DMS153 (cell line): Measurements from ENCODE around the gene DMD.

Source experiments
- DNase-seq: peaks from one replicate; lab custom pipeline; 2025; lab: John Stamatoyannopoulos, UW

DMD gene

DNA sequence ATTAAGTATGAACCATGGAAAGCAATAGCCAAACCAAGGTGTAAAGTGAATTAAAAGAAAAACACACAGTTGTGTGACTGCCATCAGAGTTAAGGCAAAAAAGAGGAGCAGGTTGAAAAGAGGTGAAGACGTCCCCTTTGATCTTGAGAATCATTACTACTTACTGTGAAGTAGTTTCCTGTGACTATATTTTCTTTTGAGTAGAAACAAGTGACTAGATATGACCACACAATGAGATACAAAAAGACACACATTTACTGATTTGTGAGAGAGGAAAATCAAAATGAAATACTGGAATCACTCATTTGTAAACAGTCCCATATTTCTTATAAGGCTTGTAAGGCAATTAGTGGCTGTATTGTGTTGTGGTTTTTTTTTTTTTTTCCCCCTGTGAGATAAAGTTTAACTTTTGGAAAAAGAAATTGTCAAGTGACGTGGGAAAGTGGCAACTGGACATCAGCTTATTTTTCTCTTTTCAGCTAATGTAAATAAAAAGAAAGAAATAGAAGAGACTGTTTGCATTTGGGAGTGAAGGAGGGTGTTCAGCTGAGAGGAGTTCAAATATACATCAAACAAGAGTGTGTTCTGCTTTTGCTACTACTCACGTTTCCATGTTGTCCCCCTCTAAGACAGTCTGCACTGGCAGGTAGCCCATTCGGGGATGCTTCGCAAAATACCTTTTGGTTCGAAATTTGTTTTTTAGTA is 2033.1 kb downstream of the DMD start:
- DNase-seq = no peak

- DNase-seq = no peak
Observed at GRCh38 chrX:31170792-31171191, 2040.6 kb downstream of the DMD start.

DNA sequence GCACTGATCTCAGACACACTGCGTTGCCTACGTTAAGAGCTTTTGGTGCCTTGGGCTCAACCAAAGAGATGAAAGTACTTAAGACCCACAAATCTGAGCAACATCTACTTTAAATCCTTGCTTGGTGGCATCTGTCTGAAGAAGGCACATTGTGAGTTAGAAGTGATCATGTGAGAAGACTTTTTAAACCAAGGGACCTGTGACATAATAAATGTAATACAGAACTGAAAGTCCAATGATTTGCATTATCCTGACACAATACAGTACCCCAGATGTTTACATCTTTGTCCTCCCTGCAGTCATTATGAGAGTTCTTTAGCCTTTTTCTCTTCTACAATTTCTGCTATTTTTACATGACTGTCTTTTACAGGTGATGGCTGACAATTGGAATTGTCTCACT is 2042.8 kb downstream of the DMD start:
- no peak for DNase-seq

DNA sequence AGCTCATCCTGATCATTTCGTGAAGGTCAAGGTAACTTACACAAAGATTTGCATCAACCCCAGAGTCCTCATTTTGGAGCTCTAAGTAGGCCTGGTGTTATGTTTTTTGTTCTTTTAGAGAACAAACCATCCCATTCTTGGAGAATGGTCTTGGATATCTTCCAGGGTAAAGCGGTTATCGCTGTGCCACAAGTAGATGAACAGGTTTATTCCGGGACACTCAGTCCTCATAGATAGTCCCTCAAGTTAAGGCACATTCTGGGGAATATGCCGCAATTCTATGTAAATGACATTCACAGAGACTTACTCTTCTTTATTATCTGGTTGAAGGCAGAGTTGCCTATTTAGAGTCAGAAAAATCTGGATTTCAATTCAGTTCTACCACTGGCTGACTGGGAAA is 2044.5 kb downstream of the DMD start:
- no peak for DNase-seq

GRCh38 chrX:31166416-31166815 is 2044.9 kb downstream of the DMD start:
- no peak for DNase-seq

DNA sequence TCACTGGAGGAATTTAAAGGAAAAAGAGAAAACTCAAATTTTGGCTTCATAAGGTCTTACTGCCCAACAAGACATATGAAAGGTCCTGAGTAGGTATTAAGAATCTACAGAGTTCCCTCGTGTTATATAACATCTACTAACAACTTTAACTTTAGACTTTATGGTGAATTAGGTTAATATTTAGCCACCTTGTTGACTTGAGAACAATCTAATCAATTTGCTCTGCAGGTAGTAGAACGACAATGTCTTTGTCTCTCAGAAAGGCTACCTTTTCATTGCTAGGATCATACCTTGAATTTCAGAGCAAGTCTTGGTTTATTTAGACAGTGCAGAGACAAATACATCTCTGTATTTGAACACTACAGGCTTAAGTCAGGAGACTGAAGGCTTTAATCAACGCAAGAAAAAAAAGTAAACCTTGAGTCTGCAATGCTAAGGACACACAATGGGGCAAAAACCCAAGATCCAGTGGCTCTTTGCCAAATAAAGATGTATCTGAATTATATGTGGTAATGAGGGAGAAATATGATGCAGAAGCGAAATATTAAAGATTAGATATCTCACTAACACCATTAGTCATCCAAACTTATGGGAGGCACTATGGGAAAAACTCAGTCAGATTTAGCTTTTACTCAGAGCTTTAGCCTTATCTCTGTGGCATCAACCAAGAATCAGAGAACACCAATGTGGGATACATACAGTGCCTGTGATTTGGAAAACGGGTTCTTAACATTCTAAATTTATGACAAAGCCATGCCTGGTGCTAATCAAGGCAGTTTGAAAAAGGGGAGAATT is 2045.9 kb downstream of the DMD start:
- no peak for DNase-seq

- DNase-seq = peak; percentile 4
Observed at GRCh38 chrX:31154946-31155345, 2056.4 kb downstream of the DMD start.

DNA sequence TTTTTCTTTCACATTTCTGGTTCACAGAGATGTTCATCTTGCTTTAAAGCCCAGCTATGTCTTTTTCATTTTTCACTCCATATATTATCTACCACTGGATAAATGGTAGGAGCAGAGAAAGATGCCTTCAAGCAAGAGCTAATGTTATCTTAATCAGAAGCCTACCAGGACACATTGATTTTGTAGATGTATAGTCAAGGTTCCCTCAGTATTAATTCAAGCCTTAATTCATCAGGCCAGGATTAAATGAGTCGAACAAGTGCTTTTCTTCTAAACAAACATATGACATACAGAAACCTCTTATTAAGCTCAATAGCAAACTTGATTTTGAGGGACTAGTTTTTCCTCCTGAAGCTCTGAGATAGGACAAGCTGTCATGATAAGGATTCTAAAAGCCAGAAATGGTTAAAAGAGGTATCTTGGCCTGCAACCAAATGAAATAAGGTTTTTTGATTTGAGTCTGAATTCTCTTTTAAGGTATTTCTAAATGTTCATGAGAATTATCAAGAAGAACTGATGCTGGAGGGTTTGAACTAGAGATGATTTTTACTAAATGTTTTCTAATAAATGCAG is 2057.8 kb downstream of the DMD start:
- DNase-seq = no peak

DNA sequence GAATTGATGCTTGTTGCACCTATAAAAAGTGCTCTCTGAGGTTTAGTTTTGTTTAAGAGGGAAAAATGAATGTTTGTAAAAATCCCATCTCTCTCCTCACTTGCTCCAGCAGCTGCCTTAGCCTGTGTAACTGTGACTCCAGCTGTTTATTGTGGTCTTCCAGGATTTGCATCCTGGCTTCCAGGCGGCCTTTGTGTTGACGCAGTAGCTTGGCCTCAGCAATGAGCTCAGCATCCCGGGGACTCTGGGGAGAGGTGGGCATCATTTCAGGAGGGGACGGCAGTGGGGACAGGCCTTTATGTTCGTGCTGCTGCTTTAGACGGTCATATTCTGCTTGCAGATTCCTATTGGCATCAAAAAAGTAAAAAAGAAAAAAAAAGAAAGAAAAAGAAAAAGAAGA is 2064.2 kb downstream of the DMD start:
- no peak for DNase-seq

DNA sequence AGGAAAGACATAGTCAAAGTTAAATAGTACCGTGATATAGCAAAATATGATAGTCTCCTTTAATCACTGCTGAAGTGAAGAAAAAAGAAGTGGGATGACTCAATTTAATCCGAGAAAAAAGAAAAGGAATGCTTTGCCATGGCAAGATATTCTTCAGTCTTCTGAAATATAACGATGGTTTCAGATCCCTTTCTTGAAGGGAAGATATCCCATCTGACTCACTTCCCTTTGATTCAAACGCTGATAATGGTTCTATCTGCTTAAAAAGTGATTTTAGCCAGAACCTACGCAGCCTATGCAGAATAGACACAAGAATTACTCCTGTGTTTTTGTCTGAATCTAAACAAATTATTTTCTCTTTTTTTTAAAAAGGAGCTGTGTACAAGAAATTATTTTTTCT is 2071.4 kb downstream of the DMD start:
- no peak for DNase-seq

DNA sequence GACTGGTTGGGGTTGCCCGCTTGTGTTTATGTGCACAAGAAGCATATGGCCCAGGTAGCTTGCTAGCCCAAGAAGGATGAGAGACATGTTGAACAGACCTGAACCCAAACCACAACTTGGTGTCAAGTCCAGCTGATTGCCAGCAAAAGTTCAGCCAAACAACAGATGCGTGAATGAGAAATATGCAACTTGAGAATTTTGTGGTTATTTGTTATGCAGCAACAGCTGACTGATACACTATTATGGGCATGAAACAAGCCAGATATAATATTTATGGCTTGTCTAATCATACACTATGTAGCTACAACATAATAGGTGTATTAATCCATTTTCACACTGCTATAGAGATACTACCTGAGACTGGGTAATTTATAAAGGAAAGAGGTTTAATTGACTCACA is 2073.2 kb downstream of the DMD start:
- no peak for DNase-seq

DNA sequence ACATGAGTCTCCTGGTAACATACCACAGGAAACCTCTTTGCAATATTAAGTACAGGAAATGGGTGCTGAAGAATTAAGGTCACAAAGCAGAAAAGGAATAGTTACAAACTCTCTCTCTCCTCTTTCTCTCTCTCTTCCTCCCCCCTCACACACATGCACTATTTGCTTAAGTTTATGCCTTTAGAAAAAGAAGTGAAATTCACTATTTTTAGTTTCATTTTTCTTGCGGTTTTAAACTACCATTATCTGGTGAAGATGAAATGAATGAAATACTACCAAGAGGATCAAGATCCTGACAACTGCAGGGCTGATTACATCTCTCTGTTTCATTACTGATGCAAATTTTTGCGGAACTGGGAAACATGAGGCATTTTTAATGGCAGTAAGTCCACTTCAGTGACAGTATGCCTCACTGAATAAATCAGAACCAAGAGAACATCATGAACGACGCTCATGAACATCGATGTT is 2075.2 kb downstream of the DMD start:
- no peak for DNase-seq

GRCh38 chrX:31132821-31133241 is 2078.5 kb downstream of the DMD start:
- DNase-seq = peak; percentile 93

DNA sequence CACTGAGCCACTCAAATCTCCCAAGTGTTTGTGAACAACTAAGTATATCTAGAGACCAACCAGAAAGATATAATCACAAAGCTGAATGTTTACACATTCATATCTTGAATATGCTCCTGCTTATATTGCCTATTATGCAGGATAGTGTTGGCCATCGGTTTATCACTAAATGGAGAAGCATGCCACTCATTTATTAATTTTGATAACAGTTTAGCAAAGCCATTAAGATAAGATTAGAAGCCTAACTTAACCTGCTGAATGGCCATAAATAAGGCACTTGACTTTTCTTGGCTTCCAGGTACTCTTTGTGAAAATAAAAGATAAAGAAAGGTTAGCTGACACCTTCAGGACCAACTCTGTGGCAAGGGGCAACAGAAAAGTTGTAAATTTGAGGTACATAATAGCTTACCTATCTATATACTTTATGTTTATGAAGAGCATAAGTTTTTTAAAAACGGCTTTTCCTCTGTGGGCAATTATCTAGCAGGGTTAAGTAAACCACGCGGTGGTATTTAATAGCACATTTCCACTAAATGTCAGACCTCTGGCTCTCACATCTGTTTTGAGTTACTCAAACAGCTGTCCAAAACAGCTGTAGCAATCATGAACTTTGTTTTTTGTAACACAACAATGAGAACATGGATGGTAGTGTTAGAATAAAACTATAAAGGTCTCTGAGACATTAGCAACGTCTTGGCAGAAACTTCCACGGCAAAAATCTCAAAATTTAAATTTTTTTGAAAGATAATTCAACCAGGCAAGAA is 2080.7 kb downstream of the DMD start:
- DNase-seq = no peak

- DNase-seq = no peak
Observed at GRCh38 chrX:31128855-31129254, 2082.5 kb downstream of the DMD start.

DNA sequence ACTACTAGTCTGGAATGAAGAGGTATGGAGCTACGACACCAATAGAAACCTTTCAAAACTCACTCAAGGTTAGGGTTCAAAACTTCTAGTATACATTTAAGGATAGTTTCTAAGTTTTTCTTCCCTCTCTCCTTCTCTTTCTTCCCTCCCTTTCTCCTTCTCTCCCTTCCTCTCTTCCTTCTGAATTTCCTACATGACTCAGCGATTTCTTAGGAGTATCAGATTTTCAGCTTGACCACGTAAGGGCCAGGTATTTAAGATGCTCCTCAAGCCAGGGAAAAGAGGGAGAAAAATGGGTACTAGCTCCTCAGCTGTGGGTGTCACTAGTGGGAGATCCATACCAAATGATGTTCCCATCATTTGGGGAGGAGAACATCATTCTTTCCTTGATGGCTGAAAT is 2083.6 kb downstream of the DMD start:
- no peak for DNase-seq

DNA sequence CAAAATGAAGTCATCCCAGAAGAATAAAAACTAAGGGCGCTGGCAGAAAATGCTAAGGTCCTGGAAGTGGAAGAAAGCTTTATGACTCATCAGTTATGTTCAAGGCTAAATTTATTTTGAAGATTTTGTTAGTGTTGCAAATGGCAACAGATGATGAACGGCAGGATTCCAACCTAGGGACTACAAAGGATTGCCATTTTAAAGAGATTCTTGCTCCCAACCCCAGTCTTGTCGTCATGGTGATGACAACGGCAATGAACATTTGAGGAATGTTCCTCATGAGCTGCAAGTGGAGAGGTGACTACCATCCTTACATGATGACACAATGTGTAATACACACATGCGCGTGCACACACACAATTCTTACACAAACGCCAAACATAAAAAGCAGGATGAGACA is 2085.1 kb downstream of the DMD start:
- DNase-seq = no peak

DNA sequence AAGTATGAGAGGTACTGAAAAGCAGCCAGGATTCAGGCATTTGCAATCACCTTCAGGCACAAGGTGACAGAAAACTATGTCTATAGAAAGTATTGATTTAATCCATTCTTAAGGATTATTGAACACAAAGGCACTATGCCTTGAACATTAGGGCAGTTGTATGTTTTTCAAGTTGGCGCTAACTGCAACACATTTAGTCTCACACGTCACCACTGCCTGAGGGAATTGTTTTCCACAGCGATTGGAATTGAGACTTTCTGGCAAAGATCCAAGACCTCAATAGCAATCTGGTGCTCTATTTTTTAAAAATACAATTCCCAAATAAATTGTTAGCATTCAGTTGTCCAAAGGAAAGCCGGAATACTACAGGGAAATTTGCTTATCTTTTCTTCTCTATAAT is 2086.8 kb downstream of the DMD start:
- DNase-seq = peak; percentile 37

- DNase-seq = no peak
Observed at GRCh38 chrX:31123335-31123734, 2088.0 kb downstream of the DMD start.

DNA sequence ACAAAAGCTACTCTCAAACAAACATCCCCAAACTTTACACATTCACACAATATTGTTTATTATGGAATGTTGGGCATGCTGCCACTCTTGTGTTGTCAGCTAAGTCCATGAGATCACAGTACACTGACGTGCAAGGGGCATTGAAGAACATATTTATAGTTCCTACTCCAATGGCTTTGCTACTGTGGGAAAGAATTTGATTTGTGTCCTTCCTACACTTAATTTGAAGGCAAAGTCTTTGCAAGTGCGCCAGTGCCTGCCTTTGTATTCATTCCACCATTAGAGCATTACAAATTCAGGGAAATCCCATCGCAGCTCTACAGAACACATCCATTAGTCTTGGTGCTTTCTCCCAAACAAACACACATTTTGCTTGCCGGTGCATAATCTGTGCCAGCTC is 2094.1 kb downstream of the DMD start:
- no peak for DNase-seq

- DNase-seq = no peak
Observed at GRCh38 chrX:31115398-31115797, 2096.0 kb downstream of the DMD start.

- DNase-seq = no peak
Observed at GRCh38 chrX:31114858-31115257, 2096.5 kb downstream of the DMD start.
